Measurements from ENCODE around the gene PKP3. TPM values are rescaled to one million over a fixed set of nuclear protein-coding genes. Genes with fewer than 3 reads are reported as not detected.

Gene PKP3
- polyA plus RNA-seq, 1 donor, result 71.6 TPM

DNA sequence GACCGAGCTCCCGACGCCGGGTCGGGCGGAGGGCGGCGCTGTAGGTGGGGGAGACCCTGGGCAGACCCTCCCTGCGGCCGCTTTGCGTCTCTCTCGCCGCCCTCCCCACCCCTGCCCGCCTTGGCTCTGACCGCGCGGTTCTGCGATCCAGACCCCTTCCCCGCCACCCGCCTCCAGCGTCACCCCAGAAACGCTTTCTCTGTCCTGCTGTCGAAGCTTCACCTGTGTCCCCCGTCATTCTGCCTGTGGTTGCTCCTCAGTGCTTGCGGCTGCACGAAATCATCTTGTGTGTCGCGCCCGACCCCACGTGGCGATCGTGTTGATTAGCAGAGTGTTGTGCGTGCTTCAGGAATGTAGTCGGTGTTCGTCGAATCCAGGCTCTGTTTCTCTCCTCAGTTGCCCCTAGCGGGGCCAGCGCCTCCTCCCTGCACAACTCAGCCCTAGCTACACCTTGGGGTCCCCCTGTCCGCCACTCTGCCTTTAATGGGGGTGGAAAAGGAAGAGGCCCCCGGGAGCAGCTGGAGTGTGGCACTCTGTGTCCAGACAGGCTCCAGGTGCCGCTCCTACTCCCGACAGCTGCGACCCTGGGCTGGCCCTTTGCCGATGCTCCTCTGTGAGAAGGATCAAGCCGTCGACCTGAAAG, 56.9 kb downstream of the PKP3 start:
- Histone ChIP-seq H3K9me3 (ENCODE audit: control insufficient read depth, low read depth, low read length) (no peaks in the 10 kb centered on the region), H3K4me3 (ENCODE audit: low read length) (peak overlapping the region; percentile 66), H3K4me1 (ENCODE audit: control insufficient read depth, insufficient read depth, low read length) (peaks cover 42% of the 10 kb centered on the region), H3K36me3 (ENCODE audit: control insufficient read depth, insufficient read depth, low read length) (peaks cover 33% of the 10 kb centered on the region), H3K27ac (ENCODE audit: low read length) (no peak overlapping the region), H3K27me3 (ENCODE audit: control insufficient read depth, insufficient read depth, low read length) (no peaks in the 10 kb centered on the region)
- no CpG with 5 or more reads among the region's 46 CpGs for WGBS (ENCODE audit: insufficient coverage, low lambda C conversion rate)
- peak; percentile 70 to 77 for DNase-seq

DNA sequence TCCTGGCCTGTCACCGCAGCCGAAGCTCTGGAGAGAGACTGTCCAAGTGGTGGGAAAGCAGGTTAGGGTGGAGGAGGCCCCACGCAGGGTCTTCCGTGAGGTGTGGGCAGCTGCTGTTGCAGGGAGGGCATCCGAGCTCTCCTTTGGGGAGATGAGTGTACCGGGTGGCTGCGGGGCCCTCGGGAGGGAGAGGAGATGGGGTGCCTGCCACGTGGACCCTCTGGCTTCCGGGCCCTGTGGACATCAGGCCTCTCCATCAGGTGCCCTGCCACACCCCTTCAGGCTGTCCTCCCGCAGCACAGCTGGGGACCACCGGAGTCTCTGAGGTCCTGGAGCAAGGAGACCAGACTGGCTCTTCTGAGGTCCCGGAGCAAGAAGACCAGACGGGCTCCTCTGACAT, 57.7 kb downstream of the PKP3 start:
- no peak overlapping the region for H3K27ac ChIP-seq (ENCODE audit: low read length)
- WGBS (ENCODE audit: insufficient coverage, low lambda C conversion rate), result no CpG with 5 or more reads among the region's 14 CpGs
- H3K4me1 ChIP-seq (ENCODE audit: control insufficient read depth, insufficient read depth, low read length), result peaks cover 34% of the 10 kb centered on the region

DNA sequence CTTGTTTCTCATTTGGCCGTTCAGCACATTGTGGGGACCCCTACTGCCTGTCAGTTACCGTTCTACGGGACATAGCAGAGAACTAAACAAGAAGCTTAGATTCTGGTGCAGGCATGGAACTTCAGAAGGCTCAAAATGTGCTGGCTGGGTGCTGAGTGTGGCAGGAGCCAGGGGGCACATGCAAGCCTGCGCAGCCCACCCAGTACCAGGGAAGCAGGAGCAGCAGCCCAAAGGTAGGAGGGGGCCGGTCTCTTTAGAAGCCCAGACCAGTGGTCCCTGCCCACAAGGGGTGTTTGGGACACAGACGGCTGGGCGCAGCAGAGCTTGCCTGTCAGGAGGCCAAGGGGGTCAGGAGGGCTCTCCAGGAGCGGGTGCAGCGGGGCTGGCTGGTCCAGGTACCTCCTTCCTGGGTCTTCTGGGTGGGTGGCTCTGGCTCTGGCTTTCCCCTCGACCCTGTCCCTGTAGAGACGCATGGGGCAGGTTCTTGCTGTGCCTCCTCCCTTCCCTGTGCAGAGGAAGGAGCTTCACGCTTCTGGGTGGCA, 58.3 kb downstream of the PKP3 start:
- peaks cover 36% of the 10 kb centered on the region for H3K36me3 ChIP-seq (ENCODE audit: control insufficient read depth, insufficient read depth, low read length)
- whole genome bisulfite sequencing (ENCODE audit: insufficient coverage, low lambda C conversion rate), result no CpG with 5 or more reads among the region's 12 CpGs
- H3K27me3 ChIP-seq (ENCODE audit: control insufficient read depth, insufficient read depth, low read length), result no peaks in the 10 kb centered on the region
- DNase-seq, result no peak
- H3K4me1 ChIP-seq (ENCODE audit: control insufficient read depth, insufficient read depth, low read length), result peaks cover 30% of the 10 kb centered on the region
- H3K9me3 ChIP-seq (ENCODE audit: control insufficient read depth, low read depth, low read length), result no peaks in the 10 kb centered on the region
- H3K27ac ChIP-seq (ENCODE audit: low read length), result no peak overlapping the region
- no peak overlapping the region for H3K4me3 ChIP-seq (ENCODE audit: low read length)

More for the DNA sequence above, 57.7 kb downstream of the PKP3 start:
- peaks cover 33% of the 10 kb centered on the region for H3K36me3 ChIP-seq (ENCODE audit: control insufficient read depth, insufficient read depth, low read length)
- DNase-seq, result no peak
- H3K27me3 ChIP-seq (ENCODE audit: control insufficient read depth, insufficient read depth, low read length), result no peaks in the 10 kb centered on the region
- no peak overlapping the region for H3K4me3 ChIP-seq (ENCODE audit: low read length)
- no peaks in the 10 kb centered on the region for H3K9me3 ChIP-seq (ENCODE audit: control insufficient read depth, low read depth, low read length)

DNA sequence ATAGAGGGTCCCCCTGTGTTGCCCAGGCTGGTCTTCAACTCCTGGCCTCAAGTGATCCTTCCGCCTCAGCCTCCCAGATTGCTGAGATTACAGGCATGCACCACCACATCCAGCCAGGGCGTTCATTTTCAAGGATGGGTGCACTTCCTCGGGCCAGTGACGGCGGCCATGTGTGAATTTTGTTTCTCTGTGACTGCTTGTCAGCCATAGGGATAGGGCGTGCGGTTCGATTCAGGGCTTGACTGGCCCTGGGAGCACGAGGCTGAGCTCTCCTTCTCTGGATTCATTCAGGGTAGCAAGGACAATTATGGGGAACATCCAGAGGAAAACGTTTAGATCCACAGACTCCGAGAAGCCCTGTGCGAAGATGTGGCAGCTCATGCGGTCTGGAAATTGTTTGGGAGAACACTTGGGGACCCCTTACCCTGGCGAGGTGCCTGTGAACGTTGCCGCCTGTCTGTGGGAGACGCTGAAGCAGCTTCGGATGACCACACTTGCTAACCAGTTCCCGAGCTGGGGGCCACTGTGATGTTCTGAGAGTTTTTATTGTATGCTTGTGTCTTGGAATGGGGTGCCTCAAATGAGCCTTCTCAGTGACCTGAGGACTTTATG, 59.0 kb downstream of the PKP3 start:
- no CpG with 5 or more reads among the region's 19 CpGs for WGBS (ENCODE audit: insufficient coverage, low lambda C conversion rate)
- Histone ChIP-seq H3K27ac (ENCODE audit: low read length) (no peak overlapping the region), H3K36me3 (ENCODE audit: control insufficient read depth, insufficient read depth, low read length) (peaks cover 39% of the 10 kb centered on the region), H3K4me1 (ENCODE audit: control insufficient read depth, insufficient read depth, low read length) (peaks cover 25% of the 10 kb centered on the region), H3K27me3 (ENCODE audit: control insufficient read depth, insufficient read depth, low read length) (no peaks in the 10 kb centered on the region), H3K9me3 (ENCODE audit: control insufficient read depth, low read depth, low read length) (no peaks in the 10 kb centered on the region), H3K4me3 (ENCODE audit: low read length) (no peak overlapping the region)
- DNase-seq, result no peak

DNA sequence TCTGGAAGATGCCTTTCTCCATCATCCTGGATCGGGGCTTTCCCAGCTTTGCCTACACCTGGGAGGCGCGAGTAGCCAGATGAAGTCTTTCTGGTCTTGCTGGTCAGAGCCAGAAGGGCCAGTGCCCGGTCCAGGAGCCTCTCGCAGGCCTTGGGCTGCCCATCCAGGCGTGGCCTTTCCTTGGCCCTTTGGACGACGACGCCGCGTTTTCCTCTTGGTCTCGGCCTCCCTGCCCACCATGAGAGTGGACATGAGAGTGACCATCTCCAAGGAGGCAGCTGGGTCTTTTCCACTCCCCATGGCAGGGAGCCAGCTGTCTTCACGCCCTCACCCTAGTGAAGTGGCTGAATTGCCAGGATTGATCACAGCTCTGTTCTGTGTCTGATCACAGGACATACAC, 59.6 kb downstream of the PKP3 start:
- no peak overlapping the region for H3K4me3 ChIP-seq (ENCODE audit: low read length)
- no peak for DNase-seq
- peaks cover 39% of the 10 kb centered on the region for H3K36me3 ChIP-seq (ENCODE audit: control insufficient read depth, insufficient read depth, low read length)
- H3K9me3 ChIP-seq (ENCODE audit: control insufficient read depth, low read depth, low read length), result no peaks in the 10 kb centered on the region
- peaks cover 22% of the 10 kb centered on the region for H3K4me1 ChIP-seq (ENCODE audit: control insufficient read depth, insufficient read depth, low read length)
- H3K27ac ChIP-seq (ENCODE audit: low read length), result no peak overlapping the region
- no peaks in the 10 kb centered on the region for H3K27me3 ChIP-seq (ENCODE audit: control insufficient read depth, insufficient read depth, low read length)
- WGBS (ENCODE audit: insufficient coverage, low lambda C conversion rate), result no CpG with 5 or more reads among the region's 13 CpGs

DNA sequence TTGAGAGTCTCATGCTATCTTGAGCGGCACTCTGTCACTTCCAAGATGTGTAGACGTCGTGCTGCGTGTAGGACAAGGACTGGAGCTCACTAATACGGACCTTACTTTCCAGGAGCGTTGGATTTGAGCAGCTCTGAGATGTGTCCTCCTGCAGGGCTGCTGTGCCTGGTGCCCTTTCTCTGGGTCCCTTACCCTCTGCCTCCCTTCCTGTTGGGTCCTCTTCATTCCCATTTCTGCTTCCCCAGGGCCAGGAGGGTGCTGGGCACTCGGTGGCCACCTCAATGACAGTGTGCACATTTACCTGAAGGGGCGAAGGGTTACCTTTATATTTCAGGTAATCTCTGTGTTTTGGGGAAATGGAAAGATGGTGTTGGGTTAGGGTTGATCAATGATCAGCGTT, 60.0 kb downstream of the PKP3 start:
- no peaks in the 10 kb centered on the region for H3K9me3 ChIP-seq (ENCODE audit: control insufficient read depth, low read depth, low read length)
- no peaks in the 10 kb centered on the region for H3K27me3 ChIP-seq (ENCODE audit: control insufficient read depth, insufficient read depth, low read length)
- H3K27ac ChIP-seq (ENCODE audit: low read length), result no peak overlapping the region
- no peak for DNase-seq
- H3K4me1 ChIP-seq (ENCODE audit: control insufficient read depth, insufficient read depth, low read length), result peaks cover 17% of the 10 kb centered on the region
- peaks cover 39% of the 10 kb centered on the region for H3K36me3 ChIP-seq (ENCODE audit: control insufficient read depth, insufficient read depth, low read length)
- no peak overlapping the region for H3K4me3 ChIP-seq (ENCODE audit: low read length)
- WGBS (ENCODE audit: insufficient coverage, low lambda C conversion rate), result no CpG with 5 or more reads among the region's 9 CpGs

Other genes with a start within 250 kb of the PKP3 start
- not detected for gene SCGB1C1, start 201.1 kb upstream of the PKP3 start, polyA plus RNA-seq
- gene BET1L, start 186.8 kb upstream of the PKP3 start, polyA plus RNA-seq, result 51.2 TPM
- 64.2 TPM for gene RIC8A, start 186.5 kb upstream of the PKP3 start, polyA plus RNA-seq
- gene SIRT3, start 157.9 kb upstream of the PKP3 start, polyA plus RNA-seq, result 44.8 TPM
- gene PSMD13, start 157.2 kb upstream of the PKP3 start, polyA plus RNA-seq, result 107 TPM
- gene NLRP6, start 115.8 kb upstream of the PKP3 start, polyA plus RNA-seq, result 37.4 TPM
- gene PGGHG, start 105.1 kb upstream of the PKP3 start, polyA plus RNA-seq, result 53.8 TPM
- gene IFITM5, start 94.7 kb upstream of the PKP3 start, polyA plus RNA-seq, result 0.10 TPM
- gene IFITM2, start 86.4 kb upstream of the PKP3 start, polyA plus RNA-seq, result 51.7 TPM
- gene IFITM1, start 80.2 kb upstream of the PKP3 start, polyA plus RNA-seq, result 137 TPM
- 250 TPM for gene IFITM3, start 73.3 kb upstream of the PKP3 start, polyA plus RNA-seq
- 24.0 TPM for gene B4GALNT4, start 24.7 kb upstream of the PKP3 start, polyA plus RNA-seq
- gene SIGIRR, start 20.8 kb downstream of the PKP3 start, polyA plus RNA-seq, result 84.9 TPM
- gene ANO9, start 47.8 kb downstream of the PKP3 start, polyA plus RNA-seq, result 169 TPM
- 21.1 TPM for gene PTDSS2, start 56.1 kb downstream of the PKP3 start, polyA plus RNA-seq
- gene RNH1, start 113.0 kb downstream of the PKP3 start, polyA plus RNA-seq, result 85.4 TPM
- gene HRAS, start 141.4 kb downstream of the PKP3 start, polyA plus RNA-seq, result 28.3 TPM
- 2.4 TPM for gene LRRC56, start 143.3 kb downstream of the PKP3 start, polyA plus RNA-seq
- 4.6 TPM for gene LMNTD2, start 166.5 kb downstream of the PKP3 start, polyA plus RNA-seq
- gene RASSF7, start 166.8 kb downstream of the PKP3 start, polyA plus RNA-seq, result 45.4 TPM
- gene PHRF1, start 182.3 kb downstream of the PKP3 start, polyA plus RNA-seq, result 40.5 TPM
- 16.7 TPM for gene IRF7, start 221.7 kb downstream of the PKP3 start, polyA plus RNA-seq
- gene CDHR5, start 230.7 kb downstream of the PKP3 start, polyA plus RNA-seq, result 763 TPM
- gene SCT, start 233.0 kb downstream of the PKP3 start, polyA plus RNA-seq, result 131 TPM
- gene DRD4, start 243.1 kb downstream of the PKP3 start, polyA plus RNA-seq, result 1.3 TPM